ENCODE measurements around the gene FCN2. TPM values are rescaled to one million over a fixed set of nuclear protein-coding genes. Genes with fewer than 3 reads are reported as not detected.

FCN2 gene
- total and polyA plus RNA-seq, 2 of the 4 experiments (the other 2 are of a cell fraction) = not detected

DNA sequence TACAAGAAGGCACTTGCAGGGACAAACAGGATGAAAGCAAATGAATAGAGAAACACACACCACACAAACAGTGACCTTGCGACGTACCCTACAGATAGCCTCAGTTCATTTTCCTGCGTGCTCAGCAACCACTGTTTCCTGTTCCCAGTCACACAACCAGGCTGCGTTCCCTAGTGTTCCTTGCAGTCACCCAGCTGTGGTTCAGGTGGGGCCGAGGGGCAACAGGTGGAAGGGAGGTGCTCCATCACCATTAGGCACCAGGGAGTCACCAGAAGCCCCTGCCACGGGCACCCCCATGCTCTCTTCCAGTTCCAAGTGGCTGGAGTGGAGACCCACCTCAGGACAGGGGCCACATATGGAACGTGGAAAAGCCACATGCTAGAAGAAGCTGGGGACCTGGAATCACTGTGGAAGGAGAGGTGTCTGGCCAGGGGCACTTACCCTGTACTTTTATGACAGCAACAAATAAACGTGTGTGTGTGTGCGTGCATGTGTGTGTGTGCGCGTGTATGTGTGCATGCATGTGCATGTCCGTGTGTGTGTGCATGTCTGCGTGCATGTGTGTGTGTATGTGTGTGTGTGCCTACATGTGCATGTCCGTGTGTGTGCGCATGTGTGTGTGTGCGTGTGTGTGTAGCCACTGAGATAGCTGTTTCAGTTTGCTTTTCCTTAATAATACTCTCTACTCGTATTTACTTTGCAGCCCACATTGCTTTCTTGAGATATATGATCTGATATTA is 18.8 kb upstream of the FCN2 start:
- H2AFZ ChIP-seq (replicated peaks; ENCODE audit: low read length, poor library complexity) = no peak overlapping the region
- no peak overlapping the region for H3K23ac ChIP-seq (ENCODE audit: low read depth, low read length)
- ChIA-PET POLR2A (ENCODE audit: unreplicated experiment) (no interaction called here), CTCF (no interaction called here)
- TF ChIP-seq, protein P1, sequence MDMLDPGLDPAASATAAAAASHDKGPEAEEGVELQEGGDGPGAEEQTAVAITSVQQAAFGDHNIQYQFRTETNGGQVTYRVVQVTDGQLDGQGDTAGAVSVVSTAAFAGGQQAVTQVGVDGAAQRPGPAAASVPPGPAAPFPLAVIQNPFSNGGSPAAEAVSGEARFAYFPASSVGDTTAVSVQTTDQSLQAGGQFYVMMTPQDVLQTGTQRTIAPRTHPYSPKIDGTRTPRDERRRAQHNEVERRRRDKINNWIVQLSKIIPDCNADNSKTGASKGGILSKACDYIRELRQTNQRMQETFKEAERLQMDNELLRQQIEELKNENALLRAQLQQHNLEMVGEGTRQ (IDR thresholded peaks at IDR 0.05; ENCODE audit: low read depth, low read length) = no peak
- TF ChIP-seq MAFK (IDR thresholded peaks at IDR 0.05; ENCODE audit: low read depth, low read length) (no peak), FOS (IDR thresholded peaks at IDR 0.05; ENCODE audit: low read depth, low read length) (no peak), BHLHE40 (IDR thresholded peaks at IDR 0.05; ENCODE audit: low read depth, low read length) (no peak), MAZ (IDR thresholded peaks at IDR 0.05; ENCODE audit: borderline replicate concordance, low read depth, low read length) (no peak), CHD1 (IDR thresholded peaks at IDR 0.05; ENCODE audit: low read depth, low read length) (no peak)
- ATAC-seq (ENCODE audit: low read depth) (no peak), DNase-seq (no peak)
- H3K4me2 ChIP-seq (ENCODE audit: low read depth, low read length) = no peak overlapping the region
- peaks cover 4% of the 10 kb centered on the region; the same call in 1 of the 2 replicates for H3K27me3 ChIP-seq (ENCODE audit: control insufficient read depth, insufficient read depth, low read length)
- H4K91ac ChIP-seq (ENCODE audit: insufficient read depth, low read depth, low read length) = no peak overlapping the region
- intact Hi-C loops (cut with micrococcal nuclease) (no loop called here), in situ Hi-C loops (cut with MboI; ENCODE audit: low sequenced_read_pairs) (no loop called here), dilution Hi-C loops (cut with HindIII; ENCODE audit: low sequenced_read_pairs, unreplicated experiment) (no loop called here)
- peaks cover 6% of the 10 kb centered on the region; the same call in 1 of the 2 replicates for H3K4me1 ChIP-seq (ENCODE audit: control insufficient read depth, insufficient read depth, low read length)
- no peaks in the 10 kb centered on the region for H4K20me1 ChIP-seq (ENCODE audit: insufficient read depth, low read length)
- H2BK120ac ChIP-seq (ENCODE audit: low read depth, low read length) = no peak overlapping the region
- BruUV-seq (replicated peaks) = no TSS peak
- H2BK5ac ChIP-seq (ENCODE audit: low read depth, low read length, poor library complexity, severe bottlenecking) = no peak overlapping the region
- no peaks in the 10 kb centered on the region for H3K79me1 ChIP-seq (ENCODE audit: low read depth in 1 of 2, low read length in 2 of 2)
- no peak overlapping the region for H3K4ac ChIP-seq (ENCODE audit: low read depth, low read length)
- H3K36me3 ChIP-seq (ENCODE audit: control insufficient read depth, insufficient read depth, low read length) = no peaks in the 10 kb centered on the region
- no peak overlapping the region for H3K56ac ChIP-seq (ENCODE audit: extremely low read depth, insufficient read depth, low read length)
- H3K27ac ChIP-seq (ENCODE audit: insufficient read depth, low read length) = no peak overlapping the region
- no peak overlapping the region for H2AK5ac ChIP-seq (ENCODE audit: low read depth, low read length)
- H3K9ac ChIP-seq (ENCODE audit: low read depth, low read length) = no peak overlapping the region
- peaks cover 2% of the 10 kb centered on the region; the same call in 1 of the 2 replicates for H3K9me1 ChIP-seq (ENCODE audit: insufficient read depth, low read length)
- H2BK15ac ChIP-seq (ENCODE audit: low read depth, low read length) = no peak overlapping the region
- H4K8ac ChIP-seq (ENCODE audit: low read depth in 2 of 2, low read length in 2 of 2) = no peak overlapping the region
- no peak overlapping the region for H3K14ac ChIP-seq (replicated peaks; ENCODE audit: low read depth, low read length)
- H2BK20ac ChIP-seq (ENCODE audit: low read depth, low read length) = no peak overlapping the region
- H3K4me3 ChIP-seq (ENCODE audit: insufficient read depth, low read depth, low read length) = no peak overlapping the region
- WGBS, 2 experiments (ENCODE audit: extremely low coverage in 2 of 2, insufficient read length in 1 of 2) = 85% methylated on average over 6 of the region's 17 CpGs; no CpG with 5 or more reads in 1 of the 2 experiments
- H3K18ac ChIP-seq (ENCODE audit: low read depth, low read length) = no peak overlapping the region
- no peak overlapping the region for H2AK9ac ChIP-seq (replicated peaks; ENCODE audit: low read depth, low read length, poor library complexity)
- no peak overlapping the region for H4K5ac ChIP-seq (ENCODE audit: low read depth, low read length)
- H3K9me3 ChIP-seq (ENCODE audit: control insufficient read depth, insufficient read depth, low read length) = peaks cover 4% of the 10 kb centered on the region

All from IMR-90 (cell line).